HG03103 (cell line): ENCODE data around the gene ARID1B.
"Not testable (repeated sequence)": the region's sequence is repeated elsewhere in the genome, so short reads cannot be mapped to it uniquely, and the experiment has no call there.

Experiments
- ATAC-seq: cut with Tn5 transposase; IDR thresholded peaks from one replicate; pipeline ENCODE4 v1.9.1; 2021; ENCODE audit warnings: low read depth; ENCODE audit not compliant: unreplicated experiment

Gene ARID1B

GRCh38 chr6:156928126-156928525 is 150.9 kb downstream of the ARID1B start:
- no peak for ATAC-seq

GRCh38 chr6:156928972-156929371 is 151.8 kb downstream of the ARID1B start:
- ATAC-seq: no peak

DNA sequence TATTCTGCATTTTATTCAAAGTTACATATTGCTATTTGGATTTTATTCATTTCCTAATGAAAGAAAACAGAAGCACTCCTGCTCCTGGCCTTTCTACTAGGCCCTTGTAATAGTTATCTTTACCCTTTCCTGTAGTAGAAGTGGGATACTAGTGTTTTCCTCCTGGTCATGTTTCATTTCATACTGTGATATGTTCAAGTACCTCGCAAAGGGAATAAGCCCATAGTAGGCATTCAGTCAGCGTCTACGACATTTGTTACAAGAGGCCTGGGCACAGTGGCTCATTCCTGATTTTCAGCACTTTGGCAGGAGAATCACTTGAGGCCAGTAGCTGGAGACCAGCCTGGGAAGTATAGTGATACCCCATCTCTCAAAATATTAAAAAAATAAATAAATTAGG is 154.1 kb downstream of the ARID1B start:
- no peak for ATAC-seq

- no peak for ATAC-seq
Observed at GRCh38 chr6:156933201-156934068, 156.3 kb downstream of the ARID1B start.

DNA sequence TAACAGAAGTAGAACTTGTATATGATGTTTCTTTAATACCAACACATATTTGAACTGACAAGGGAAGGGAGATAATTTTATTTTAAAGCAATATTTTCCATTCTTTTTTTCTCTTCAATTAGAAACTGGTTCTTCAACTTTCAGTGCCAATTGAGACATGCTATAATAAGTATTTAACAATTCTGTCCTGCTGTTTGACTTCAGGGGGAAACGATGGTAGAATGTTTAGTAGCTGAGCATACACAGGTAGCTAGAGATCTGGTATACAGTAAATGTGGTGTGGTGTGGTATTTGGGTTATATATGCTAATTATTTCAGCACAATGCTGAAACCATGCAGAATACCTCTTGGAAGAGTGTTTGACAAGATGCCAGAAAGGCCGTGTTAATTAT is 156.9 kb downstream of the ARID1B start:
- ATAC-seq: no peak

DNA sequence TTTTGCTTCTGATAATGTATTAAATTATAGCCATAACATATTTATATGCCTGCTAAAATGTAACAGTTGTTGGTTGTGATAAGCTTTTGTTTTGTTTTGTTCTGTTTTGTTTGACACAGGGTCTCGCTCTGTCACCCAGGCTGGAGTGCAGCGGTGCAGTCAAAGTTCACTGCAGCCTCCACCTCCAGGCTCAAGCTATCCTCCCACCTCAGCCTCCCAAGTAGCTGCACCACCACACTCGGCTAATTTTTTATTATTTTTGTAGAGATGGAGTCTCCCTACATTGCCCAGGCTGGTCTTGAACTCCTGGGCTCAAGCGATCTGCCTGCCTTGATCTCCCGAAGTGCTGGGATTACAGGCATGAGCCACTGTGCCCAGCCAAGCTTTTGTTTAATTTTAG is 157.8 kb downstream of the ARID1B start:
- no peak for ATAC-seq

DNA sequence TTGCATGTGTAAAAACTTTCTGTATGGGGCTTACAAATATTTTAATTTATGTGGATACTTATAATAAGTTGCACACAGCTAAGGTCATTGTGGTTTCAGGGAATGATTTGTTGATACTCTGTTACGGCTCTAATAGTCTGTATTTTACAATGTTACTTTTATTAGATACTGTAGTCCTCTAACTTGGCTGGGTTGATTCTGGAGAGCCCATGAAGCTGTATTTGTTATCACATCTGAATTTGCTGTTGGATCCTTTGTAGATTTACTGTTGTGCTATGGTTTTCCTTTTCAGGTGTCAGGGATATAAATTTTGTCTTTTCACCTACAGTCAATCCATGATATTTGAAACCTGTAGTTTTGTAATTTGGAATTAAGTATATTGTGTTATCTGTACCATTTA is 161.0 kb downstream of the ARID1B start:
- ATAC-seq: no peak

DNA sequence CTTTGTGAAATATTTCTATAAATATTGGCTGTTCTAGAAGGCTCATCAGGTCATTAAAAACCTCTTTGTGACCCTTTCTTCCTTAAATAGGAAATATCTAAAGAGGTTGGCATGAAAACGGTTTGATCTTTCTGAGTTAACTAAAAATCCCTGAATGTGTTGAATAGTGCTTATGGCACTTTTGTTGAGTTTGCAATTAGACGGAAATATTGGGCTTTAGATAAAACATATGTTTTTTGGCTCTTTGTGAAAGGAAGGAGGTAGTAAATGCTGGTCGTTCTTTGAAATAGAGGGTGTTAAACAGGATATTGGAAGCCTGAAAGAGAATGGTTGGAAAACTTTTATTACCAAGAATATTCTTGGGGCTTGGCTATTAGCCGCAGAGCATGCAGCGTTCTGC is 163.0 kb downstream of the ARID1B start:
- no peak for ATAC-seq

GRCh38 chr6:156942266-156942665 is 165.1 kb downstream of the ARID1B start:
- no peak for ATAC-seq

DNA sequence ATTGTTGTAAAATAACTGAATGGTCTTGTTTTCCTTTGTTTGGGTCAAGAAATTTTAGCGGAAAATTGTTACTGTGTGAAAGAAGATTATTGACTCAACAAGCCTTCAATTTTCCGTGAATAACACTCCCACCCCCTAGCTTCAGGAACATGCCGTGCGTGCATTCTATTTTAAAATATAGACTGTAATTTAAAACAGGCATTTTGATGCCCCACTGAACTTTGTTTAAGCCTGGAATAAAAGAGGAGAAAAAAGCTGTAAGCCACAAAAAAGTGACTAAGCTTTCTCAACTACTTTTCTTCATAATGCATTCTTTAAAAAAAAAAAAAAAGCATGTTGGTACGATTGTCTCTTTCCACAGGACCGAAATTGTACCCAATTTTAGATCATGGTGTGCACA is 166.0 kb downstream of the ARID1B start:
- ATAC-seq: no peak

- ATAC-seq: no peak
Observed at GRCh38 chr6:156943816-156944215, 166.6 kb downstream of the ARID1B start.

DNA sequence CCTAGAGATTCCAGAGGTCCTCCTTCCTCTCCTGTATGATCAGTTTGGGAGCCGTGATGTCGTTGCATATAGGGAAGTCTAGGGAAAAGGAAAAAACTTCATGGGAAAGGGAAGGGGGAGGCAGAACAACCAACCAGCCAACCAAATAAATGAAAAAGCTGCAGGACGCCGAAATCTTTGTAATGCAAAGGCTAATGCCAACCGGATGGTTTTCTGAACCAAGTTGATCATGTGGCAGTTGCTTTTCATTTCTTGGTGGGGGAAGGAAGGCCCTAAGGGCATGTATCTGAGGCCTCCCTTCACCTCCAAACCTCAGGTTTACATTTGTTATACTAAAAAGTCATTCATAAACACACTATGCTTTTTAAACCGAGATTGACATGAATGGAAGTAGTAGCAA is 167.2 kb downstream of the ARID1B start:
- no peak for ATAC-seq

DNA sequence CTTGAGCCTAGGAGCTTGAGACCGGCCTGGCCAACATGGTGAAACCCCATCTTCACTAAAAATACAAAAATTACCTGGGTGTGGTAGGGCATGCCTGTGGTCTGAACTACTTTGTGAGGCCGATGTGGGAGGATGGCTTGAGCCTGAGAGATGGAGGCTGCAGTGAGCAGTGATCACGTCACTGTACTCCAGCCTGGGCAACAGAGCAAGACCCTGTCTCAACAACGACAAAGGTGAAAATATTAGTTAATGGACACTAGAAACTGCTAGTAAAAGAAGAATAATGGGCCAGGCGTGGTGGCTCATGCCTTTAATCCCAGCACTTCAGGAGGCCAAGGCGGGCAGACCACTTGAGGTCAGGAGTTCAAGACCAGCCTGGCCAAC is 168.6 kb downstream of the ARID1B start:
- not testable (repeated sequence) for ATAC-seq

DNA sequence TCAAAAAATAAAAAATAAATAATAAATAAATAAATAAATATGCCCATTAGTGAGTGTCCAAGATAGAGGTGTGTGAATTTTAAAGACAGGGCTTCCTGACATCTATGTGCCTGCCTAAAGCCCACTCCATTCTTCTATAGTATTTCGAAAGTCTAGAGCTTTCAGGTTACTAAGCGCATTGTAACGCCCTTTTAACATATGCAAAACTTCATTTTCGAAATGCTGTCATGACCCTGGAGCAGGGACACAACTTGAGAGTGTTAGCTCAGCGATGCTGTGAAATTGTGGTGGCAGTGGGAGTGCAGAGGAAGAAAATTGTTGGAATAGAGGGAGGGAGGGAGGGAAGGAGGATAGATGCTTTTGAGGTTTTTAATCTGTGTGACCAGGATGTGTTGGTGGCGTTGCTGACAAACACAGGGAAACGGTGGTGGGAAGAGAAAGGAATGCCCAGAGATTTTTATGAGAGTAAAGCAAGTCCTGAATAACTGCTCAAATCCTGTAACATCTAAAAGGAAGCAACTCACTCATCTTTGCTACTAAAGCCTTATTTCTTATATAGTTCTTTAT is 169.3 kb downstream of the ARID1B start:
- no peak for ATAC-seq

DNA sequence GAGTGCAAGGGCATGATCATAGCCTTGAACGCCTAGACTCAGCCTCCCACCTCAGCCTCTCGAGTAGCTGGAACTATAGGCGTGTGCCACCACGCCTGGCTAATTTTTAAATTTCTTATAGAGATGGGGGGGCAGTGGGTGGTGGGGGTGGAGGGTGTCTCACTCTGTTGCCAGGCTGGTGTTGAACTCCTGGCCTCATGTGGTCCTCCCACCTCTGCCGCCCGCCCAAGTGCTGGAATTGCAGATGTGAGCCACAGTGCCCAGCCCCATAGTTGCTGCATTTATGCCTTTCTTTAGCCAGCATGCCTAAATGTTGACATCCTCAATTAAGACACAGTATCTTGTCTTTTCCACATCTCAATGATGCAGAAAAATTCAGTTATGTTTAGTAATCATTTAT is 171.1 kb downstream of the ARID1B start:
- no peak for ATAC-seq

- ATAC-seq: no peak
Observed at GRCh38 chr6:156948807-156949206, 171.6 kb downstream of the ARID1B start.

DNA sequence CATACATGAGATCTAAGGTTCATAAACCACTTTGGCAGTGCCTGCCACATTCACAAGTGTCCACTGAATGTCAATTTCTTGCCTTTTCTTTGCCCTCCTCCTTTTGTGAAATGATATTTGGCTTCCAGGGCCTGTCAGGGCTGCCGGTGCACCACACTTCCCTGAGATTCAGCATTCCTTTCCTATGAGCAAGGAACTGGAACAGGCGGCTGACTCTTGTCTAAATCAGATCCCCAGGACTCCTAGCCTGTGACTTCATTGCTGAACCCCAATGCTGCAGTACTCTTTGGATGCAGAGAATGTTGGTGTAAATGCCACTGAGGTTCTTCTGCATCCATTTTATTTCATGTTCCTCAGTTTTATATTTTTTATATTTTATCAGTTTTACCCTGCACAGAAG is 172.2 kb downstream of the ARID1B start:
- ATAC-seq: no peak

DNA sequence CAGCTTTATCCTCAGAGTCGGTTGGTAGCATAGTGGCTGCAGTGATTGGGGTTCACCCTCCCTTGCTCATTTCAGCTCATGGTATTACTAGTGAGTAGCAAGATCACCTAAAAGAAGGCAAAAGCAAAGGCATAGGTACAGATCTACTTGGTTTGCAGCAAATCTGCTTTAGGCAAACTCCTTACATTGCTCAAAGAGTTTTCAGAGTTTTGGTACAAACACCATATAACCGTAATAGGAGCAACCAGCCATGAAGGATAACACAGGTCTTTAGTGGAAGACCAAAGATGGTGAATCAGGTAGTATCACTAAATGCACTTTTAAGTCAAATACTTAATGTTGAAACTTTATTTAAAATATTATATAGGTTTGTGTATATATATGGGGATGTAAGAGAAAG is 172.9 kb downstream of the ARID1B start:
- ATAC-seq: no peak

GRCh38 chr6:156950531-156950930 is 173.4 kb downstream of the ARID1B start:
- ATAC-seq: no peak

DNA sequence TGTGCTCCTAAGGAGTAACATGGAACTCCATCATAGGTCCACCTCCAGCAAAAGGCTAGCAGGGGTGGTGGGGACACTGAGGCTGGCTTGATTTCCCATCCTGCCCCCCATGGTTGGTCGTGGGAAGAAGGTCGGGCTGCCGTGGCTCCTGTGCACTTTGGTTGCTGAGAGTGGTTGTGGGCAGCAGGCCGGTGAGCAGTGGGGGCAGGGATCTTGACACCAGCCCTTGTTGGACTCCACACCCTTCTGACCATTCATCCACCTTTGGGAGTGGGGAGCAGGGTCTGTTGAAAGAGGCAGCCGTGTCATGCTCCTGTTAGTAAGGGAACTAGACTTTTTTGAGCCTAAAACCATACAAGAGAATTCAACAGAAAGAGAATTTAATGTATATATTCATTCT is 175.2 kb downstream of the ARID1B start:
- ATAC-seq: no peak

GRCh38 chr6:156953127-156953478 is 175.9 kb downstream of the ARID1B start:
- no peak for ATAC-seq

DNA sequence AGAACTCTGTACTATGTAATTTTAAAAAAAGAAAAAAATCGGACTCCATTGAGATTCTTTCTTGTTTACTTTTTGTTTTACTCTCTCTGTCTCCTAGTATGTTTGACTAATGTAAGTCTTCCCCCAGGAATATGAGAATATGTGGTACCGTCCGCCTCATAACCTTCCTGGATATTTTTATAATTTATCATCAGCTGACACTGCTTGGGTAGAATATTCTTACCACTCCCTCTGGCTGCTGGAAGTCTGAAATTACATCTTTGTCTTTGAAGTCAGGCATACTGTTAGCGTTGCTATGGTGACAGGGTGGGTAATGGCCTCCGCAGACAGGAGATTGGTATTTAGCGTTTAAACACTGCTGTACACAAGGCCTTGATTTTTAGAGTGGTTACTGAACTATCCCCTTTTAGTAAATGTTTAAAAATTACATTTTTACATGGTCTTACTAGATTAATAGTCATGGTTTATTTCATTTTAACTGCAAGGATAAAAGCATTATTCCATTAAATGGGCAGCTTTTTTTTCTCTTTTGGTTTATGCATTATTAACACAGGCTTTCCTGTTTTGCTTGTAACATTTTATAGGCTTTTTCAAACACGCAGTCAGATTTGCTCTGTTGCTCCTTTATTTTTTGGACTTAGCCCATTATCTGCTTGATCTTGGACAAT is 176.4 kb downstream of the ARID1B start:
- no peak for ATAC-seq
